NCI-H345 (cell line): ENCODE measurements around the gene PADI3.

Experiments
- DNase-seq: peaks from one replicate; lab custom pipeline; 2025; lab: John Stamatoyannopoulos, UW

PADI3 gene

DNA sequence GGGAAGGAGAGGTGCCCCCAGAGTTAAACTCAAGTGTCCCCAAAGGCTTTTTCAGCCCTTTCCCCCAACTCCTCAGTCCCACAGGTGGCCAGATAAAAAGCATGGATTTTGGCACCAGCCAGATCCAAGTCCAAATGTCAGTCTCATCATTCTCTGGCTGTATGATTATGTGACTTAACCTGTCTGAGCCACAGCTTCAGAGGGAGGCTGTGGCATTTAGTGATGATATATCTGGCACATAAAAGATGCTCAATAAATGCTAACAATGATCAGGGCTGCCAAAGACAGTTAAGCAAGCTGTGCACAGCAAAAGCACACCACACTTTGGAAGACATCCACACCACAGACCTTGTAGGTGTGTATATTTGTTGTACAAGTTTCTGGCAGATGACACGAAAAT, 5.6 kb upstream of the PADI3 start:
- DNase-seq: no peak

DNA sequence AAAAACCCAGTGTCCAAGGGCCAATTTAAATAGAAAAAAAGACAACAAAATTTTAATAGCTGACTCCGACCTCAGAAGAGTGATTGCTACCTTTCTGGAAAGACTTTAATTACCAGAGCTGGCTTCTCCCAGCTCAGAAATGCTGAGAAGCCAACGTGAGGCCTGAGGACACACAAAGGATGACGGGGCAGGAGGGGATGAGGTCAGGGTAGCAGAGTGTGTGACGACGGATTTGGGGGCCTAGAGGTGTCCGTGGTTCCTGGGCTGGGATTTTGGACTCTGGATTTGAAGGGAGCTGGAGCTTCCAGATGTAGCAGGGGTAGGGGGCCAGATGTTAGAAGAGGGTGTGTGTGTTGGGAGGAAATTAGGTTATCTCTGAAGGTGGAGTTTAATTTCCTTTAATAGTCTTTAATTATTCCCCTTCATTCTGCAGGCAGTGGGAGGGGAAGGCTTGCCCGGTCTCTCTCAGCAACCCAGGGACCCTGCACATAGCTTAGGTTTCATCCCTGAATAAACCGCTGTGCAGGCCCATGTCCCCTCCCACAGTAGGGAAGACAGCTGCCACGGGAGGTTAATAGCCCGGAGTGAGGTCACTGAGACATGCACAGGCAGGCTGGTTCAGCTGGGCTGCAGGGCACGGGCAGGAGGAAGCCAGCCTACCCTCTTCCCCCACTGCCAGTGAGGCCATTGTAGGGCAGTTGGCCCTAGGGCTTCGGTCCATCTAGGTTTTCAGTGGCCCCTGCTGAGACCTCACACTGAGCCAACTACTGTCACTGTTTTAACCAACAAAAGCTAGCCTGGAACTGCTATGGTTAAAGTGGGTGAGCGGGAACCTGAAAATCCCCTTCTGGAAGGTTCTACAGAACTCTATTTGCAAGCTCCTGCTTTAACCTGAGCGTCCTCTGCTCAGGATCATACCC, 3.8 kb upstream of the PADI3 start:
- peak; percentile 6 for DNase-seq

DNA sequence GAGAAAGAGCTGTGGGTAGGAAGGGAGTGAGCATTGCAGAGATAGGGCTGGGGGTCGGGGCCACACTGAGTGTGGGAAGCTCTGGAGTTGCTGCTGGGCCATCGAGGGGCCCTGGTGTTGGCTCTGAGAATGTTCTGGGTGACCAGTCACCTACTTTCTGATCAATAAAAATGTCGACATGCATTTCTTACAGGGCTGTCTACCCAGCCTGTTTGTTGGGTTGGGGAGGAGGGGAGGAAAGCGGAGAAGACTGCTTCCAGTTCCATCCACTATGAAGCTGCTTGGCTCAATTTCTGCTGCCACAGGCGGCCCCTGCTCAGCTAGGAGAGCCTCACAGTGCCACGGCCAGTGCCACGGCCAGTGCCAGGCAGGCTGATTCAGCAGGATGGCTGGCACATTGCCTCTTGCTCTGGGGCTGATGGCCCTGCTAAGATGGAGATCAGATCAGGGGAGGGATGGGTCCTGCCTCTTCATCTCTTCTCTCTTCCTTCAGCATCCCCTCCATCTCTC, 3.0 kb upstream of the PADI3 start:
- DNase-seq: no peak

DNA sequence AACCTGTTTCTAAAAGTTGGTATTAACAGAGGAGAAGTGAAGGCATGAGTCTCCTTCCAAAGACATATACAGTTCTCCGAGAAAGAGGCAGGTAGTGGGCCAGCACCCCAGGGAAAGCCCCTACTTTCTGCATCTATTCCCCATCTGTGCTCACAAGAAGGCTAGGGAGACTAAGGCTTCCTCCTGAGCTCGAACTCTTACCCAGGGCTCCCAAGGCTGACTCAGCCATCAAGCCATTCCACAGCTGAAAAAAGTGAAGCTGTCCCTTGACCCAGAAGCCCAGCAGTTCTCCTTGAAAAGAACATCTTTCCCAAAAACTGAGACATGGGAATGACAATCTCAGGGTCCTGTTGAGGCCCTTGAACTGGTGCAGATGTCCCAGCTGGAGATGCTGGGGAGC, 1.9 kb upstream of the PADI3 start:
- no peak for DNase-seq

DNA sequence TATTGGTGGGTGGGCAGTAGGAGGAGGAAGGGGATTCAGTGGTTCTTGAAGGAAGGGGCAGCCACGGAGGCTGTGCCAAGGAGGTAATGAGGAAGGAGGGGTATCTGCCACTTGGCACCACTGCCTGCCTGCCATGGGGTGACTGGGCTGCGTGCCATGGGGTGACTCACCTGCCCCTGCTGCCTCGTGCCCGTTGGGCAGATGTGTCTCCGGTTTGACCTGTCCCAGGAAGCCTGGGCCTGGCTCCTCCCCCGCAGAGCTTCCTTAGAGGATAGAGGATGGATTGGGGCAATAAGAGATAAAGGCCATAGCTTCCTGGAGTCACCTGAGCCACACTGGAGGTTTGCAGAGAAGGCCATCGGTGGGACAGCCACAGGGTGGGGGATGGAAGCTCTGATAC, 1.7 kb downstream of the PADI3 start:
- DNase-seq: no peak

DNA sequence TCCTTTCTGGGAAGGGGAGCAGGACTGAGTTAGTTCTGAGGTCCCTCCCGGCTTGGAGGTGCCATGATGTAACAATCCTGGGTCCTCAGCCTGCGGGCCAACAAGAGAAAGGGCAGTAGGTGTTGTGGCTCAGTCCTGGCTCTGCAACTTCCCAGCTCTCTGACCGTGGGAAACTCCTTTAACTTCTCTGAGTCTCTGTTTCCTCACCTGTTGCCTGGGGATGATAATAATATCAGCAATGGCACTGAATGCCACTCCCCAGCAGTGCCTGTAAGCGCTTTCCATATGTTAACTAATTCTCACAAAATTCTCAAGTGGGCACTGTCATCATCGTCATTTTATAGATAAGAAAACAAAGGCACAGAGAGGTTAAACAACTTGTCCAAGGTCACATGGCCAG, 2.3 kb downstream of the PADI3 start:
- DNase-seq: no peak

DNA sequence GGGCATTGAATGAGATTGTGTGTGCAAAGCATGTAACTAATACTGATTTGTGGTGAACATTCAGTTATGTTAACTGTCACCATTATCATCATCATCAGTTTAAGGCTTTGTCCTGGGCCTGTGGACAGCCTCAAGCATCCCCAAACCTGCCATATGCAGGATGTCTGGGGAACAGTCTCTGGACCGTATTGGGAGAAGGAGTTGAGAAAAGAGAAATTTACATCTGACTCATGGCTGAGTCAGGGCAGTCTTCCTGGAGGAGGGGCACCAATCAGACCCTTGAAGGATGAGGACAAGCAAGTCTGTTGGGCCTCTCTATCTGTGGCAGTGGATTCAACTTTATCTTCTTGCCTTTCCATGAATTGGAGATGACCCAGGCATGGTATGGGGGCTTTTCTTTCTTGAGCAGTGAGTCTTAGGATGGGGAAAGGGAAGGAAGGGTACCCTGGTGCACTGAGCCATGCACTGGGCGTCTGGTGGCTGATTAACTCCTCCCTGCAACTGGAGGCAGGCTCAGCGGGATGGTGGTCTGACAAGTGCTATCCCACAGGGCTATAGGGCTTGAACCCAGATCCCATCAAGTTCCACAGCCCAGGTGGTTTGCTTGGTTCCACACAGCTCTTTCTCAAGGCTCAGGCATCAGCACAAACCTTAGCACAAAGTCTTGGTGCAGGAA, 2.9 kb downstream of the PADI3 start:
- no peak for DNase-seq

DNA sequence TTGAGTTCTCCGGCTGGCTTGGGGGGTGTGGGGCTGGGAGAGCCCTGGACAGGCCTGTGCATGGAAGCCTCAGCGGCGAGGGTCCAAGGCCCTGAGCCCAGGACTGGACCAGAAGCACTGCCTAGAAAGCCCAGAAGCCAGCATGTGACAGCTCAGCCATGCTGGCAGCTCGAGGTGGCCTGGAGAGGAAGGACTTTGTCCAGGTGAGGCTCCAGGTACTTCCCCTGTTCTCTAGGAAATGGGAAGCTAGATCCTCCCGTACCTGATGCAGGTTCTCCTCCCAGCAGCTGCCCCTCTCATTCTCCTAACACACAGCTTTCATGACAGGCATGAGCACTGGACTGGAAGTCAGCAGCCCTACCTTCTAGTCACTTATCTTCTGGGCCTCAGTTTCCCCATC, 6.4 kb downstream of the PADI3 start:
- DNase-seq: no peak

DNA sequence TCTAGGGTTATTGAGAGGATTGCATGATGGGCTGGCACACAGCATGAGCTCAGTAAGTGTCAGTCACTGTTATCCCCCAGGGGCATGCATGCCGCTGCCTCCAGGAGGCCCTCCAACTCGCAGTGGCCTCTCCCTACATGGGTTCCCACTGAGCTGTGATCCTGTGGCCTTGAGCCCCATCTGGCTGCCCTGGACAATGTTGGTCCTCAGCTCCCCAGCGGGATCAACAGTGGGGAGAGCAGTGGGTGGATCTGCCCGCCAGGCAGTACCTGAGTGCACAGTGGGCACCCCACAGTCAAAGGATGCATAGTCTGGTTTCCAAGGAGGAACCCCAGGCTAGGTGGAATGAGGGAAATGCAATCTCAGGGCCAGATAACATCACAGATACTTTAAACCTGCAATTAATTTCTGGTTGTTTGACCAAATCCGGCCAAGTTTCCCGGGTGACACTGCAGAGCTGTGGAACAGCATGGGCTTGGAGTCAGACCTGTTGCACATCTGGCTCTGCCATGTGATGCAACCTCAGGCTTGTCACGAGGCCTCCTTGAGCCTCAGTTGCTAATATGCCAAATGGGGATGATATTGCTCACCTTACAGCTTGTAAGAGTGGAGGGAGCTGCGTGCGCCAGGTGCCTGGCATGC, 9.3 kb downstream of the PADI3 start:
- DNase-seq: no peak

DNA sequence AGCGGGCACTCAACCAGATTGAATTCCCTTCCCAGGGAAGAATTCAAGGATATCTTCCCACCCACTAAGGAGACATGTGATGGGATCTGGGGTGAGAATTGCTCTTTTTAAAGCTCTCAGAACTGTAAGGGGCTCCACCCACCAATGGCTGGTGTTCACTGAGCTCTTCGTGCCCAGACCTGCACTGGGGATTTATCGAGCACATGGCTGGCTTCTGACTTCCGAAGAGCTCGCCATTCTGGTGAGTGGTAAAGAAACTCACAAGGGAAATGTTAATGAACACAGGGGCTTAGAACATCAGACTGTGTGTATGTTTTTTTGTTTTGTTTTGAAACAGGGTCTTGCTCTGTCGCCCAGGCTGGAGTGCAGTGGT, 9.8 kb downstream of the PADI3 start:
- DNase-seq: no peak

DNA sequence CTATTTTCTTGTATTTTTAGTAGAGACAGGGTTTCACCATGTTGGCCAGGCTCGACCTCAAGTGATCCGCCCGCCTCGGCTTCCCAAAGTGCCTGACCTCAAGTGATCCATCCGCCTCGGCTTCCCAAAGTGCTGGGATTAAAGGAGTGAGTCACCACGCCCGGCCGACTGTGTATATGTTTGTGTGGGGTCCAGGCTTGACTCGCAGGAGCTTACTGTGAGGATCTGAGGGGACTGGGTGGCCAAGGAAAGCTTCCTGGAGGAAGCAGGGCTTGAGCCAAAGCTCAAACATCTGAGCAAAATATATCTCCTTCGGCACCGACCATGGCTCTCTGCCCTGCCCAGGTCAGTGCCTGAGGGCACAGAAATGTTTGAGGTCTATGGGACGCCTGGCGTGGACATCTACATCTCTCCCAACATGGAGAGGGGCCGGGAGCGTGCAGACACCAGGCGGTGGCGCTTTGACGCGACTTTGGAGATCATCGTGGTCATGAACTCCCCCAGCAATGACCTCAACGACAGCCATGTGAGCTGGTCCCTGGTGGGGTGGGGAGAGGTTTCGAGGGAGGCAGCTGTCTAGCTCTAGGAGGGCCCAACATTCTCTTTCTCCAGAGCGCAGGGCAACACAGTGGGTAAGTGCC, 10.5 kb downstream of the PADI3 start:
- DNase-seq: no peak

DNA sequence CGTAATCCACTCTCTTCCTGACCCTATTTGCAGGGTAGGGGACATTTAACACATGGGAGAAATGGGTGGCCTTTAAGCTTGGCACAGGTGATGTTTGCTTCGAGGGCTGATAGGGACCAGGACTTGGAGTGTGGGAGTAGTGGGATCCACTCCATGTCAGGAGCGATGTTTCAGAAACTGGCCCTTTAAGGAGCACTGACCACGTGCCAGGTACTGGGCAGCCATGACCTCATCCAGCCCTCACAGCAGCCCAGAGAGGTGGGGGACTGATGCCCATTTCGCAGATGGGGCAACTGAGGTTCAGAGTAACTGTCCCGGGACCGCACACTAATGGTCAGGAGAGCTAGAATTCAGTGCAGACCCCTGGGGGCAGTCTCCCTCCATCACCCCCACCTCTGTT, 11.4 kb downstream of the PADI3 start:
- DNase-seq: no peak

DNA sequence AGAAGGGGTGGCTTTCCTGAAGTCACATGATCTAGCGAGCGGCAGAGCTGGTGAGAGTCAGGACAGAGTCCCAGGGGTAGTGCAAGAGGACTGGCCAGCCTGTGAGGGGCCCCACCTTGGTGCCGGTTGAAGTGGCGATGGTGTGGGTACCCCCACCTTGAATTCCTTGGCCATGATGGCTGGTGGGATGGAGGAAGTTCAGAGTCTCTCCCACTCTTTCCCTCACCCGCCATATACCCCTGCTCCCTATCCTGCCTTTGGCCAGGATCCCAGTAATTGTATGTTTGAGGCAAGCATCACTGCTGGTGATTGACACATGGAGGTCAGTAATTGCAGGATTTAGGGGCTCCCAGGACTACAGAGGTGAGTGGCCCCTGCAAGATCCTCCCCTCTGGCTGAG, 11.8 kb downstream of the PADI3 start:
- no peak for DNase-seq

DNA sequence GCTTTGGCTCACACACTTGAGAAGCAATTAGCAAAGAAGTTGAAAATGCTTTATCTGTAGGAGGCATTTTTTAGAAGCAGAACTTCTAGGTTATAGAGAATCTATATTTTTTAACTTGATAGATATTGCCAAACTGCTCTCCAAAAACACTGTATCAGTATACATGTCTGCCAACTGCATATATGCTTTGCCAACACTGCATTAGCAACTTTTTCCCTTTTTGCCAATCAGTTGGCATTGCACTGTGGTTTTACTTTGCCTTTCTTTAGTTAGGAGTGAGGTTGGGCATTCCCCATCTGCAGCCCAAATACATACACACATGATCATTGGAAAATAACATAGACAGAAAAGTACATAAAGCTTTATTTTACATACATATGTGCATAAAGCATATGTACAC, 15.0 kb downstream of the PADI3 start:
- no peak for DNase-seq

DNA sequence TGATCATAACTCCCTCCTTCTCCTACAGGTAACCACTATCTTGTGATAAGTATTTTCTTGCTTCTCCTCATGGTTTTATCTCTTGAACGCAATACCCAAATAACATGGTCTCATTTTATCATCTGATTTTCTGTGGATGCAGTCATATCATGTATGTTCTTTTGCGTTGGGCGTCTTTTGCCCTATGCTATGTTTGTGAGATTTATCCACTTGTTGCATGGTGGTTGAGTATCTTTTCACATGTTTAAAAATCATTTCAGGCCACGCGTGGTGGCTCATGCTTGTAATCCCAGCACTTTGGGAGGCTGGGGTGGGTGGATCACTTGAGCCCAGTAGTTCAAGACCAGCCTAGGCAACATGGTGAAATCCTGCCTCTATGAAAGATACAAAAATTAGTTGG, 15.6 kb downstream of the PADI3 start:
- no peak for DNase-seq

DNA sequence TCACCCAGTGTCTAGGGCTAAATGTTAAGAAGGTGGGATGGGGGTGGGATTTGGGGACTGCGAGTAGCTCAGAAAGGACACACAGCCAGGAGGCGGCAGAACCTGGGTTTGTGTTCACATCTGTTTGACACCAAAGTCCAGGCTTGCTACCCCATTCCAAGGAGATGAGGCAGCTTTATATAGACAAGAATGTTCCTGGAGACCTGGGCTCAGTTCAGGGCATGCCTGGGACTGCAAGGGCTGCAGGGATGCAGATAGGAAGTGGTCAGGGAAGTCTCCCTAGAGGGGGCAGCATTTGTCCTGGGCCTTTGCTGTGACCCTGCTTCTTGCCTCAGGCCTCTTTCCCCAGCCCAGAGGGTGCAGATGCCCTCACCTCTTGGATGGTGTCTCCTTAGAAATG, 16.3 kb downstream of the PADI3 start:
- DNase-seq: no peak

DNA sequence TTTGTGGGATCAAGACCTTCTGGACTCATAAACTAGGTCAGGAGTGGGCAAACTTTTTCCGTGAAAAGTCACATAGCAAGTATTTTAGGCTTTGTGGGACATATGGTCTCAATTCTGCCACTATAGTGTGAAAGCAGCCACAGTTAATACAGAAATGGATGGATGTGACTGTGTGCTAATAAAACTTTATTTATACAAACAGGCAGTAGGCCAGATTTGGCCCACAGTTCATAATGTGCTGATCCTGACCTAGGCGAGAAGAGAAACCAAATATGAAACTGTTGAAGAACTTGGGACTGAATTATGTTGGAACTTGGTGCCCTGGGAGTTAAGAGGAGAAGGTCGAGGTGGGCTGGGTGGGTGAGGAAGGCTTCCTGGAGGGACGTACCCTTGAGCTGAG, 17.1 kb downstream of the PADI3 start:
- no peak for DNase-seq

DNA sequence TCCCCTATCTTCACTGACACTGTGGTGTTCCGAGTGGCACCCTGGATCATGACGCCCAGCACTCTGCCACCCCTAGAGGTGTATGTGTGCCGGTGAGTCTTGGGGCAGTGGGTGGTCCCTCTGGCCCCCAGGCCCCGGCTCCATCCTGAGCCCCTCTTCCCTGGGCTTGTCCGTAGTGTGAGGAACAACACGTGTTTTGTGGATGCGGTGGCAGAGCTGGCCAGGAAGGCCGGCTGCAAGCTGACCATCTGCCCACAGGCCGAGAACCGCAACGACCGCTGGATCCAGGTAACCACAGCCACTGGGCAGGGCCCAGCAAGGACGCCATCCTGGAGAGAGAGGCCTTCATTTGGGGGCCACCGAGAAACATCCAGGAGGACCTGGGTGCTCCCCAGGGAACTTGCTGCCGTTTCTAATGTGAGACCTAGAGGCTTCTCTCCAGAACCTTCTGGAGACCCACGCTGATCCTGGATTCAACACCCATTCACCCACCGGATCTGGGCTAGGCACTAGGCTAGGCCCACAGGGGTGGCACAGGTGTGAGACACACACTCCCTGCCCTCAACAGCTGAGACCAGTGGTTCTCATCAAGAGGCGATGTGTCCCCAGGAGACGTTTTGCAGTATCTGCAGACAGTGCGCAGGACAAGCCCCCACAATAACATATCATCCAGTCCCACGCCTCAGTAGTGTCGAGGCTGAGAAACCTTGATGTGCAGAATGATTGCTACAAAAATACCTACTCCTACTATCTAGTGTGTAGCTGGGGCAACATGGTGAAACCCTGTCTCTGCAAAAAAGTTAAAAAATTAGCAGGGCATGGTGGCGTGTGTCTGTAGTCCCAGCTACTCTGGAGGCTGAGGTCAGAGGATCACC, 22.2 kb downstream of the PADI3 start:
- DNase-seq: no peak

DNA sequence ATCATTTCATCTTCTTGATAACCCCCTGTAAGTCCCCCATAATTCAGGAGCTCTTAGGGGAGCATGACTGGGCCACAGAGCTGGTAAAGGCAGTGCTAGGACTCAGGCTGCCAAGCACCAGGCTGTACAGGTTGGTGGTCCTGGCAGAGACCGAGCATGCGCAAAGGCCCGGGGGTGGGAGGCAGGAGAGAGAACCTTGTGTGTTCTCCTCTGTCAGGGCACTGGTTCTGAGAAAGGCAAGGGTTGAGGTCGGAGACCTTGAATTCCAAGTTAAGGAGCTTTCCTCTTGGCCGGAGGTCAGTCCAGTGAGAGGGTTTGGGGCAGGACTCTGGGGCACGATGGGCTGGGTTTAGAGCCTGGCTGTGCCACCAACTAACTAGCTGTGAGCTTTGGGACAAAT, 23.2 kb downstream of the PADI3 start:
- no peak for DNase-seq

DNA sequence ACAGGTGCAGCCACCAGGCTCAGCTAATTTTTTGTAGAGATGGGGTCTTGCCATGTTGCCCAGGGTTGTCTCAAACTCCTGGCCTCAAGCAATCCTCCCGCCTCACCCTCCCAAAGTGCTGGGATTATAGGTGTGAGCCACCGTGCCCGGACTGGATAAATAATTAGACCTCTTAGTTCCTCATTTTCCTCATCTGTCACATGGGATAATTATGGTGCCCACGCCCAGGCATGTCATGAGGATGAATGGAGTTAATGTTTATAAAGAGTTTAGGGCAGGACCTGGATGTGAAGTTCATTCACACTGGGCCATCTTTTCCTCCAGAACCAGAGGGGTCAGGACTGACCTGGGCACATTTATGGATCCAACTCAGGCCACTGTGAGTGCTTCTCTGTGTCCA, 23.7 kb downstream of the PADI3 start:
- no peak for DNase-seq

DNA sequence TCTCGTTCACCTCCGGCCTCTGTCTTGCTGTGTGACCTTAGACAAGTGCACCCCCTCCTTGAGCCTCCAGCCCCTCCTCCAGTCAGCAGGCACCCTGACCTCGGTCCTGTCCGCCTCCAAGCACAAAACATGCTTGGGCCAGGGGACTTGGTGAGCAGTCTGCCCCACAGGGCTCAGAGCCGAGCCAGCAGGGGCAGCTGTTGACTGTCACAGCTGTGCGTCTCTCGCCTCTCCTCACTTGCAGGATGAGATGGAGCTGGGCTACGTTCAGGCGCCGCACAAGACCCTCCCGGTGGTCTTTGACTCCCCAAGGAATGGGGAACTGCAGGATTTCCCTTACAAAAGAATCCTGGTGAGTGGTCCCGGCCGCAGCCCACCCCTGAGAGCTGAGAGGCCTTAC, 24.2 kb downstream of the PADI3 start:
- DNase-seq: no peak
